Effector memory CD8-positive, alpha-beta T cell (primary cell): Measurements from ENCODE around the gene TRAPPC14.
"Not testable (repeated sequence)": the region's sequence is repeated elsewhere in the genome, so short reads cannot be mapped to it uniquely, and the experiment has no call there.

Source experiments
- ATAC-seq: fragments of 150-1000 bp; cut with Tn5 transposase; replicated peaks from 2 replicates; pipeline ENCODE4 v1.10.0; 2021; ENCODE audit warnings: mild to moderate bottlenecking, moderate library complexity
- DNase-seq, 3 experiments: peaks; one replicate each; pipeline ENCODE4 v3.0.0; 2021
- H3K27ac Mint-ChIP-seq, 2 donors: one replicate each; pipeline ENCODE4 v1.8.0; 2022; ENCODE audit warnings: mild to moderate bottlenecking in 2 of 2, mixed read lengths in 2 of 2, moderate library complexity in 2 of 2
- H3K27me3 Mint-ChIP-seq, 2 donors: one replicate each; pipeline ENCODE4 v1.8.0; 2022; ENCODE audit warnings: mixed read lengths in 2 of 2
- H3K36me3 Mint-ChIP-seq: one replicate; pipeline ENCODE4 v1.8.0; 2022; ENCODE audit warnings: mild to moderate bottlenecking, moderate library complexity, mixed read lengths; ENCODE audit not compliant: insufficient read depth
- H3K4me1 Mint-ChIP-seq, 2 donors: one replicate each; pipeline ENCODE4 v1.8.0; 2022; ENCODE audit warnings: low read depth in 2 of 2, mixed read lengths in 2 of 2
- H3K4me3 Mint-ChIP-seq, 2 donors: one replicate each; pipeline ENCODE4 v1.8.0; 2022; ENCODE audit warnings: mild to moderate bottlenecking in 2 of 2, mixed read lengths in 2 of 2, moderate library complexity in 2 of 2
- H3K9me3 Mint-ChIP-seq, 2 donors: one replicate each; pipeline ENCODE4 v1.8.0; 2022; ENCODE audit warnings: mixed read lengths in 2 of 2

Gene TRAPPC14

GRCh38 chr7:100137851-100138760, 20.4 kb downstream of the TRAPPC14 start:
- H3K27ac Mint-ChIP-seq = no peak overlapping the region
- H3K36me3 Mint-ChIP-seq = peaks cover 4% of the 10 kb centered on the region
- H3K9me3 Mint-ChIP-seq = no peaks in the 10 kb centered on the region
- ATAC-seq = no peak
- H3K4me1 Mint-ChIP-seq = peaks cover 0 to 3% of the 10 kb centered on the region in 2 donors
- no peak overlapping the region for H3K4me3 Mint-ChIP-seq
- no peak for DNase-seq
- peaks cover 5 to 23% of the 10 kb centered on the region in 2 donors for H3K27me3 Mint-ChIP-seq

- Mint-ChIP-seq H3K9me3 (no peaks in the 10 kb centered on the region), H3K36me3 (peaks cover 7% of the 10 kb centered on the region), H3K27ac (peak overlapping the region in 1 of 2 donors; percentile 3), H3K4me3 (no peak overlapping the region), H3K27me3 (peaks cover 0 to 8% of the 10 kb centered on the region in 2 donors), H3K4me1 (peaks cover 10 to 15% of the 10 kb centered on the region in 2 donors)
- ATAC-seq (peak; percentile 75), DNase-seq (peak; percentile 50 to 66 (median 54))
These were observed 25.8 kb downstream of the TRAPPC14 start for GRCh38 chr7:100132697-100133151.

GRCh38 chr7:100132126-100132525, 26.4 kb downstream of the TRAPPC14 start:
- peaks cover 0 to 8% of the 10 kb centered on the region in 2 donors for H3K27me3 Mint-ChIP-seq
- H3K27ac Mint-ChIP-seq = peak overlapping the region in 1 of 2 donors; percentile 84
- no peak overlapping the region for H3K4me3 Mint-ChIP-seq

GRCh38 chr7:100130608-100131453, 27.7 kb downstream of the TRAPPC14 start:
- H3K4me3 Mint-ChIP-seq = peak overlapping the region in 1 of 2 donors; percentile 24
- peak overlapping the region in 1 of 2 donors; percentile 84 for H3K27ac Mint-ChIP-seq
- ATAC-seq (no peak), DNase-seq (peak; percentile 87 to 90 (median 88))
- peaks cover 21% of the 10 kb centered on the region for H3K36me3 Mint-ChIP-seq
- no peaks in the 10 kb centered on the region for H3K9me3 Mint-ChIP-seq
- peaks cover 13 to 19% of the 10 kb centered on the region in 2 donors for H3K4me1 Mint-ChIP-seq
- peaks cover 0 to 4% of the 10 kb centered on the region in 2 donors for H3K27me3 Mint-ChIP-seq

More at GRCh38 chr7:100132126-100132525, 26.4 kb downstream of the TRAPPC14 start:
- no peak for DNase-seq
- peaks cover 10 to 15% of the 10 kb centered on the region in 2 donors for H3K4me1 Mint-ChIP-seq
- ATAC-seq = no peak
- H3K9me3 Mint-ChIP-seq = no peaks in the 10 kb centered on the region
- peaks cover 8% of the 10 kb centered on the region for H3K36me3 Mint-ChIP-seq

- not testable (repeated sequence) for H3K27ac Mint-ChIP-seq, H3K4me3 Mint-ChIP-seq, DNase-seq, ATAC-seq, H3K27me3 Mint-ChIP-seq, H3K9me3 Mint-ChIP-seq
- H3K36me3 Mint-ChIP-seq = peaks cover 20% of the 10 kb centered on the region
- peaks cover 17 to 22% of the 10 kb centered on the region in 2 donors for H3K4me1 Mint-ChIP-seq
These were observed 28.3 kb downstream of the TRAPPC14 start for GRCh38 chr7:100130220-100130607.

GRCh38 chr7:100128637-100128963, 29.9 kb downstream of the TRAPPC14 start:
- H3K27ac Mint-ChIP-seq = peak overlapping the region in 1 of 2 donors; percentile 54
- DNase-seq = no peak

GRCh38 chr7:100127866-100128636, 30.5 kb downstream of the TRAPPC14 start:
- Mint-ChIP-seq H3K4me1 (peaks cover 22 to 24% of the 10 kb centered on the region in 2 donors), H3K36me3 (peaks cover 28% of the 10 kb centered on the region), H3K9me3 (no peaks in the 10 kb centered on the region), H3K27me3 (no peaks in the 10 kb centered on the region), H3K4me3 (peak overlapping the region; percentile 96 to 99), H3K27ac (peak overlapping the region; percentile 26 to 54)
- DNase-seq (peak in 1 of 3 experiments; percentile 10), ATAC-seq (no peak)

More at GRCh38 chr7:100128637-100128963, 29.9 kb downstream of the TRAPPC14 start:
- no peak for ATAC-seq
- Mint-ChIP-seq H3K9me3 (no peaks in the 10 kb centered on the region), H3K4me1 (peaks cover 22 to 24% of the 10 kb centered on the region in 2 donors), H3K27me3 (no peaks in the 10 kb centered on the region), H3K36me3 (peaks cover 23% of the 10 kb centered on the region), H3K4me3 (peak overlapping the region; percentile 96 to 99)

GRCh38 chr7:100126931-100127865, 31.3 kb downstream of the TRAPPC14 start, which contains the start of gene MBLAC1:
MBLAC1 (plus strand) TSS chr7:100126967; CDS start chr7:100127396, 429 bp downstream.
- H3K4me1 Mint-ChIP-seq = peaks cover 17 to 21% of the 10 kb centered on the region in 2 donors
- no peaks in the 10 kb centered on the region for H3K9me3 Mint-ChIP-seq
- H3K27me3 Mint-ChIP-seq = no peaks in the 10 kb centered on the region
- DNase-seq (peak; percentile 91 to 95 (median 92)), ATAC-seq (peak; percentile 81)
- H3K4me3 Mint-ChIP-seq = peak within 1 kb of the TSS; percentile 96 to 99
- peaks cover 30% of the 10 kb centered on the region for H3K36me3 Mint-ChIP-seq
- peak within 1 kb of the TSS; percentile 98 to 100 for H3K27ac Mint-ChIP-seq

- ATAC-seq = no peak
- Mint-ChIP-seq H3K9me3 (no peaks in the 10 kb centered on the region), H3K36me3 (peaks cover 30% of the 10 kb centered on the region), H3K27ac (peak overlapping the region; percentile 98 to 100), H3K4me3 (peak overlapping the region; percentile 96 to 99), H3K27me3 (no peaks in the 10 kb centered on the region), H3K4me1 (peaks cover 14 to 21% of the 10 kb centered on the region in 2 donors)
- DNase-seq = no peak
These were observed 32.1 kb downstream of the TRAPPC14 start for GRCh38 chr7:100126239-100126930.

GRCh38 chr7:100124301-100125230, 34.0 kb downstream of the TRAPPC14 start:
- no peaks in the 10 kb centered on the region for H3K27me3 Mint-ChIP-seq
- DNase-seq (no peak), ATAC-seq (no peak)
- peak overlapping the region in 1 of 2 donors; percentile 52 for H3K4me3 Mint-ChIP-seq
- H3K36me3 Mint-ChIP-seq = peaks cover 39% of the 10 kb centered on the region
- no peaks in the 10 kb centered on the region for H3K9me3 Mint-ChIP-seq
- peak overlapping the region; percentile 75 to 98 for H3K27ac Mint-ChIP-seq
- peaks cover 26 to 28% of the 10 kb centered on the region in 2 donors for H3K4me1 Mint-ChIP-seq
